ENCODE measurements around the gene RIN3.

GRCh38 chr14:92464716-92465115 is 48.9 kb upstream of the RIN3 start:
- TF ChIP-seq CTCF (IDR thresholded peaks at IDR 0.05) (no peak), EP300 (IDR thresholded peaks at IDR 0.05) (no peak), POLR2A (IDR thresholded peaks at IDR 0.05) (no peak)

All from gastroesophageal sphincter (tissue), 3 donors.